ACC112 (cell line): Measurements from ENCODE around the gene HAP1.

Source experiments
- H2AFZ ChIP-seq: fragments of 200-600 bp; sonication (generic); one replicate; pipeline ENCODE4 v1.6.0; 2017; ENCODE audit warnings: antibody characterized with exemption, low read length; ENCODE audit not compliant: unreplicated experiment
- H3K27ac ChIP-seq: fragments of 200-600 bp; sonication (generic); 2 replicates; pipeline ENCODE4 v1.5.1; 2014; ENCODE audit warnings: low read depth, mild to moderate bottlenecking, antibody characterized with exemption, low read length, moderate library complexity
- H3K27me3 ChIP-seq: fragments of 200-600 bp; sonication (generic); 2 replicates; pipeline ENCODE4 v1.6.1; 2014; ENCODE audit warnings: mild to moderate bottlenecking, antibody characterized with exemption, low read length, moderate library complexity, mixed read lengths; ENCODE audit not compliant: insufficient read depth
- H3K36me3 ChIP-seq: fragments of 200-600 bp; sonication (generic); 2 replicates; pipeline ENCODE4 v1.6.1; 2016; ENCODE audit warnings: mild to moderate bottlenecking, antibody characterized with exemption, low read length, moderate library complexity, mixed read lengths; ENCODE audit not compliant: insufficient read depth
- H3K4me1 ChIP-seq: fragments of 200-600 bp; sonication (generic); one replicate; pipeline ENCODE4 v1.6.1; 2016; ENCODE audit warnings: low read length, mixed read lengths; ENCODE audit not compliant: insufficient read depth, unreplicated experiment, control insufficient read depth
- H3K4me3 ChIP-seq: fragments of 200-600 bp; sonication (generic); 2 replicates; pipeline ENCODE4 v1.5.1; 2014; ENCODE audit warnings: mild to moderate bottlenecking, low read depth, low read length
- H3K79me2 ChIP-seq: fragments of 200-600 bp; sonication (generic); one replicate; pipeline ENCODE4 v1.6.0; 2016; ENCODE audit warnings: low read length; ENCODE audit not compliant: control insufficient read depth, unreplicated experiment, insufficient read depth

The HAP1 gene

DNA sequence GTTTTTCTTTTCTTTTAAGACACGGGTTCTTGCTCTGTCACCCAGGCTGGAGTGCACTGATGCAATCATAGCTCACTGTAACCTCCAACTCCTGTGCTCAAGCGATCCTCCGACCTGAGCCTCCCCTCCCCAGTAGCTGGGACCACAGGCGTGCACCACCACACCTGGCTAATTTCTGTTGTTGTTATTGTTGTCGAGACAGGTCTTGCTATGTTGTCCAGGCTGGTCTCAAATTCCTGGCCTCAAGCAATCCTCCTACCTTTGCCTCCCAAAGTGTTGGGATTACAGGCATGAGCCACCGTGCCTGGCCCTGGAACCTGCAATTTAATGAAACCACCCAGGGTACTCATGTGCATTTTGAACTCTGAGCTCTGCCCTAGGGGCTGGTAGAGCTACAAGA is 27.9 kb upstream of the HAP1 start:
- H3K27me3 ChIP-seq: no peaks in the 10 kb centered on the region
- H2AFZ ChIP-seq: no peak overlapping the region
- no peaks in the 10 kb centered on the region for H3K36me3 ChIP-seq
- no peak overlapping the region for H3K4me3 ChIP-seq
- no peaks in the 10 kb centered on the region for H3K4me1 ChIP-seq
- H3K79me2 ChIP-seq: no peaks in the 10 kb centered on the region
- no peak overlapping the region for H3K27ac ChIP-seq

GRCh38 chr17:41760878-41761277 is 26.4 kb upstream of the HAP1 start:
- Histone ChIP-seq H3K27me3 (no peaks in the 10 kb centered on the region), H2AFZ (no peak overlapping the region), H3K79me2 (no peaks in the 10 kb centered on the region), H3K36me3 (no peaks in the 10 kb centered on the region), H3K4me3 (no peak overlapping the region), H3K4me1 (no peaks in the 10 kb centered on the region), H3K27ac (no peak overlapping the region)

DNA sequence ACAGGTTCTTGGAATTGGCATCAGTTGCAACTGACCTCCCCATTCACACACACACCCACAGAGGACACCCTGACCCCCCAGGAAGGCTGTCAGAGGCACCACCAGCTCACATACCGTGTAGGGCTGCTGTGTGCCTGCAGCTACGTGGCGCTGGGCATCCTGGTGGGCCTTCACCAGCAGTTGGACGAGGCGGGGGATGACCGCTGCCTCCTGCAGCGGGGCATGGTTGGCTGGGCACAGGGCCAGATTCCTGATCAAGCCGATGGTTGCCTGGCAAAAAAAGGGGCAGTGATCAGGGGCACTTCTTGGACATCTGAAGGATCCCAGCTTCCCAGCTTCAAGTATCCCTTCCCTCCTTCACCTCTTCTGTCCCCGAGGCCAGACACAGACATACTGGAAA is 24.2 kb upstream of the HAP1 start:
- no peaks in the 10 kb centered on the region for H3K36me3 ChIP-seq
- H3K27ac ChIP-seq: no peak overlapping the region
- no peak overlapping the region for H3K4me3 ChIP-seq

DNA sequence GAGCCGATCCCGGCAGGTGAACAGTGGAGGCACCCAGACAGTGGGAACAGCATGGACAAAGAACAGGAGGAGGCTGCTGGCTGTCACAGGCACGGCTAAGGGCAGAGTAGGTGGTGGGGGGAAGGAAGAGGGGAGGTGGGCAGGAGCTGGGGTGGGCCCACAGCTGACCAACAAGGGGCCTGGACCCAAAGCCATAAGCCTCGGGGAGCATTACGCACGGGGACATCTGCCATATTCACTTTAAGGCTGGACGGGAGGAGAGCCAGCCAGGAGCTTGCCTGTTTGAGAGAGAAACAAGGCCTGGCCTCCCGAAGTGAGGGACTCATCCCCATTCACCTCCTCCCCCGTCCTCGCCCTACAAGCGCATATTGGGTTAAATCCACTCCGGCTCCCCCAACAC is 19.6 kb upstream of the HAP1 start:
- no peak overlapping the region for H3K27ac ChIP-seq
- no peaks in the 10 kb centered on the region for H3K36me3 ChIP-seq
- H2AFZ ChIP-seq: no peak overlapping the region
- H3K4me3 ChIP-seq: no peak overlapping the region
- H3K79me2 ChIP-seq: no peaks in the 10 kb centered on the region
- H3K27me3 ChIP-seq: peaks cover 6% of the 10 kb centered on the region; the same call in 1 of the 2 replicates
- H3K4me1 ChIP-seq: no peaks in the 10 kb centered on the region

More for the DNA sequence above, 24.2 kb upstream of the HAP1 start:
- no peaks in the 10 kb centered on the region for H3K27me3 ChIP-seq
- H3K79me2 ChIP-seq: no peaks in the 10 kb centered on the region
- no peaks in the 10 kb centered on the region for H3K4me1 ChIP-seq
- no peak overlapping the region for H2AFZ ChIP-seq

GRCh38 chr17:41751288-41751687 is 16.8 kb upstream of the HAP1 start:
- Histone ChIP-seq H2AFZ (no peak overlapping the region), H3K27me3 (peaks cover 6% of the 10 kb centered on the region; the same call in 1 of the 2 replicates), H3K79me2 (no peaks in the 10 kb centered on the region), H3K27ac (no peak overlapping the region), H3K4me1 (no peaks in the 10 kb centered on the region), H3K36me3 (no peaks in the 10 kb centered on the region), H3K4me3 (no peak overlapping the region)

GRCh38 chr17:41750862-41751261 is 16.4 kb upstream of the HAP1 start:
- H3K36me3 ChIP-seq: no peaks in the 10 kb centered on the region
- H3K79me2 ChIP-seq: no peaks in the 10 kb centered on the region
- H2AFZ ChIP-seq: no peak overlapping the region
- peaks cover 6% of the 10 kb centered on the region; the same call in 1 of the 2 replicates for H3K27me3 ChIP-seq
- no peak overlapping the region for H3K27ac ChIP-seq
- no peak overlapping the region for H3K4me3 ChIP-seq
- no peaks in the 10 kb centered on the region for H3K4me1 ChIP-seq

DNA sequence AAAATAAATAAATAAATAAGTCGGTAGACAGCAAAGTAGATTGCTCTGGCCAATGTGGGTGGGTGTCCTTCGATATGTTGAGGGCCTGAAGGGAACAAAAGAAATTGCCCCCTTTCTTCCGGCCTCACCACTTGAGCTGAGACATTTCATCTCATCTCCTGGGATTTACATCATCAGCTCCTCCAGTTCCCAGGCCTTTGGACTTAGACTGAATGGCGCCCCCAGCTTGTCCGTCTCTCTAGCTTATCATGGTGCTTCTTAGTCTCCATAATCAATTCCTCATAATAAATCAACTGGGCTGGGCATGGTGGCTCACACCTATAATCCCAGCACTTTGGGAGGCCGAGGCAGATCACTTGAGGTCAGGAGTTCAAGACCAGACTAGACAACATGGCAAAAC is 13.8 kb upstream of the HAP1 start:
- Histone ChIP-seq H3K4me3 (no peak overlapping the region), H3K36me3 (no peaks in the 10 kb centered on the region), H3K27me3 (peaks cover 6% of the 10 kb centered on the region; the same call in 1 of the 2 replicates), H3K79me2 (no peaks in the 10 kb centered on the region), H3K27ac (no peak overlapping the region), H3K4me1 (no peaks in the 10 kb centered on the region), H2AFZ (no peak overlapping the region)

GRCh38 chr17:41741709-41742108 is 7.3 kb upstream of the HAP1 start:
- Histone ChIP-seq H3K27ac (no peak overlapping the region), H2AFZ (no peak overlapping the region), H3K4me3 (no peak overlapping the region), H3K27me3 (peaks cover 10% of the 10 kb centered on the region; the same call in 1 of the 2 replicates), H3K4me1 (peaks cover 15% of the 10 kb centered on the region), H3K79me2 (no peaks in the 10 kb centered on the region), H3K36me3 (no peaks in the 10 kb centered on the region)

GRCh38 chr17:41740506-41740905 is 6.1 kb upstream of the HAP1 start:
- no peak overlapping the region for H2AFZ ChIP-seq

GRCh38 chr17:41739661-41740352 is 5.4 kb upstream of the HAP1 start:
- peaks cover 27% of the 10 kb centered on the region for H3K27me3 ChIP-seq
- H3K36me3 ChIP-seq: no peaks in the 10 kb centered on the region
- H3K27ac ChIP-seq: no peak overlapping the region
- H3K79me2 ChIP-seq: no peaks in the 10 kb centered on the region
- no peak overlapping the region for H2AFZ ChIP-seq
- no peak overlapping the region for H3K4me3 ChIP-seq
- H3K4me1 ChIP-seq: peaks cover 15% of the 10 kb centered on the region

More at GRCh38 chr17:41740506-41740905, 6.1 kb upstream of the HAP1 start:
- Histone ChIP-seq H3K4me3 (no peak overlapping the region), H3K36me3 (no peaks in the 10 kb centered on the region), H3K4me1 (peaks cover 15% of the 10 kb centered on the region), H3K27ac (no peak overlapping the region), H3K79me2 (no peaks in the 10 kb centered on the region), H3K27me3 (peaks cover 20% of the 10 kb centered on the region)

- no peak overlapping the region for H2AFZ ChIP-seq
- no peak overlapping the region for H3K27ac ChIP-seq
- no peaks in the 10 kb centered on the region for H3K79me2 ChIP-seq
- no peak overlapping the region for H3K4me3 ChIP-seq
- no peaks in the 10 kb centered on the region for H3K36me3 ChIP-seq
- H3K27me3 ChIP-seq: peaks cover 37% of the 10 kb centered on the region
- H3K4me1 ChIP-seq: peaks cover 15% of the 10 kb centered on the region
These were observed 4.3 kb upstream of the HAP1 start for GRCh38 chr17:41738801-41739112.
